ENCODE results near the gene HIC1.

Gene HIC1

DNA sequence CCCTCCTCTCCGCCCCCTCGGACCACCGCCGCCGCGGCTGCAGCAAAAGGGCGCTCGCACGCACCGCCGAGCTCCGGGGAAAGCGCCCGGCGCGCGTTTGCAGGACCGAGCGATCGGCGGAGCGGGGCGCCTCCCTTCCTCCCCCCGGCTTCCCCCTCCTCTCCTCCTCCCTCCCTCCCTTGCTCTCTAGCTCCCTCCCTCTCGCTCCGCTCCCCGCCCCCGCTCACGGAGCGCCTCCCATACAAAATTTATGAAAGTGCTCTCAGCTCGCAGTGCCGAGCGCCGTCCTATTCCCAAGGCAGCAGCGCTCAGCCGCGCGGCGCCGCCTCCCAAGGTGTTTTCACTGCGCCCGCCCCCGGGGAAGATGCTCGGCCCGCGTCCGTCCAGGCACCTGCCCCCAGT lies 29.7 kb upstream of the HIC1 start, which contains the start of gene RTN4RL1:
TSS of gene RTN4RL1 (minus strand) at position 115 of the 402 bp plus-strand sequence. CDS start 469 bp downstream, outside the sequence.
- peak; percentile 79 for DNase-seq

DNA sequence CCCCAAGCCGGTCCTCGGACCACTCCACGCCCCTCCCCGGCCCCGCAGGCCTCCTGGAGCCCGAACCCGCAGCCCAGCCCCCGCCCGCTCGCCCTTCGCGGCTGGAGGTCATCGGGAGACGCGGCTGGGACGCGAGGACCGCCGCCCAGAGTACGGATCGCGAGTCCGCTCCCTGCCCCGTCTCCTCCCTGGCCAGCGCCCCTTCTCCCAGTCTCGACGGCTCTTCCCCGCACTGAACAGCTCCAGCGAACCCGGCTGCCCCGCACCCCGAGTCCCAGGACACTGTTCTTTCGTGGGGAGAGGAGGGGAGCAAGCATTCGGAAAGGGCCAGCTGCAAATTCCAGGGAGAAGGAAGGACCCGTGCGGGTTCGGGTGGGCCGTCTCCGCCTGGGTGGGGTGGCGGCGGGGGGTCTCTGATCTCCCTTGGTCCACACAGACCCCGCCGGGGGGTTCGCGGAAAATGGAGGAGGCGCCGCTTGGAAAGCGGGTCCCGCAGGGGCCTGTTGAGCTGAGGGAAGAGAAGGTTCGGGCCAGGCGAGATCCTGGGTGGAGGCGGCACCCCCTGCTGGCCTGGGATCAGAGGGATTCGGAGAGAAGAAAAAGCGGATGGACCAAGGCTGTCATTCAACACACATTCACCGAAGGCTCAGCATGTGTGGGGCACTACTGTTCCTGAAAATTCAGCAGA lies 29.1 kb upstream of the HIC1 start:
- DNase-seq: peak; percentile 64

- DNase-seq: no peak
Measured at GRCh38 chr17:2027528-2028233, 27.2 kb upstream of the HIC1 start.

DNA sequence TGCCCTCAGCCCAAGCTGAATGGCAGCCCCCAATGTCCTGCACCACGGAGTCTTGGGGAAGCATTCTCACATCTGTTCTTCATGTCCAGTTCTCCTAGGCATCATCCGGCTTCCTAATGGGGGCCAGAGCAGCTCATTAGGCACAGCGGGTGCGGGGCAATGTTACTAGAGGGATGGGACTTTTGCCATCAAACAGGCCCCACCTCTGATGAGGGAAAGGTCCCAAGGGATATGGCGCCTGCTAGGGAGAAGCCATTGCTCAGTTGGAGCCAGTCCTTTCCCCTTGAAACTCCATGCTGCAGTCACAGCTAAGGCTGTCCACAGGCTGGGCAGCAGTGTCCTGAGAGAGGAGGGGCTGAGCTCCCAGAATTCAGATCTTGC lies 26.7 kb upstream of the HIC1 start:
- no peak for DNase-seq

DNA sequence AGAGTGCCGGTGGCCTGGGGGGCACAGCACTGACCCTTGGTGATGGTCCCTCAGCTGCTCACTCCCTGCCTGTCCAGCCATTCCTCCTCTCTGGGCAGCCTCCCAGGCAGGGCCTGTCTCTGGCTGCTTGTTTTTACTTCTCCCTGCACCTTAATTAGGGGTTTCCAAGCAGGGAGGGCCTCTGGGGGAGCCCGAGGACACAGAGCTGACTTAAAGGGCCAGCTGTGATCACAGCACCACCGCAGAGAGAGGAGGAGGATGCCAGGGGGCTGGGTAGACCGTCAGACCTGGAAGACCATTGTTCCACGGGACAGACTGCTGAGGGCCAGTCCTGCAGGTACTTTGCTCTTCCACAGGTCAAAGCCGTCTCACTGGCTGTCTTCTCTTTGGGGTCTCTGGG lies 26.2 kb upstream of the HIC1 start:
- no peak for DNase-seq

DNA sequence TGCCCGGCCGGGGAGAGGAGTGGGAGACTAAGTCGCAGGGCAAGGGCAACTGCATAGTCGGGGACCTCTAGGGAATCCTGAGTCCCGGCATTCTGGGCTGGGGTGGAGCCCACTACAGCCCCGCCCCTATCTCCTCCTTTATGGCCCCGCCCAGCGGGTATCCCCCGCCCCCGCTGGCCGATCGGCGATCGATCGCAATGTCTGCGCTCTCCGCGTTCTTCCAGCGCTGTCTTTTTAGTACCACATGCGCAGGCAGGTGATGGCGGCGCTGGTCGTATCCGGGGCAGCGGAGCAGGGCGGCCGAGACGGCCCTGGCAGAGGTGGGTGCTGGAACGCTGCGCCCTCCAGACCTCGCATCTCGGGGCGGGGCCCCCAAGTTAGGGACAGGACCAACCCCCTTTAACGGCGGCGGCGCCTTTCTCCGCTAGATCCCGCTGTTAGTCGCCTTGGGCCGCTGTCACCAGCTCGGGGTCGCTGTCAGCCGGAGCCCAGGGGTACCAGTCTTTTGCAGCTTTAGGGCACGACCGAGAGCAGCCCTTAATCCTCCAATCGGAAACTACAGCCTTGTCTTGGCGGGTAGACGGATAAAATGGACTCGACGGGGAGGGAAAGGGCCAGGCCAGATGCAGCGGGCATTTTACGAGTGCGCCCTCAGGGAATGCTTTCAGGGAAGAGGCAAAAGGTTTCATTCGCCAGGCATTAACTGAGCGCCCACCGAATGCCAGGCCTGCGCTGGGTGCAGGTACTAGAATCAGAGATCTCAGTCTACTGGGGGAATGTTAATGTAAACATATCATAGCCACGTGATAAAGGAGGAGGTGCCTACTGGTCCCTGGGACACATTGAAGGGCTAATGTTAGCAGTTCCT lies 24.8 kb upstream of the HIC1 start, which contains the start of gene DPH1:
TSS of gene DPH1 (plus strand) at position 243 of the 868 bp plus-strand sequence. CDS start at position 260, 17 bp downstream.
- peak; percentile 93 for DNase-seq

DNA sequence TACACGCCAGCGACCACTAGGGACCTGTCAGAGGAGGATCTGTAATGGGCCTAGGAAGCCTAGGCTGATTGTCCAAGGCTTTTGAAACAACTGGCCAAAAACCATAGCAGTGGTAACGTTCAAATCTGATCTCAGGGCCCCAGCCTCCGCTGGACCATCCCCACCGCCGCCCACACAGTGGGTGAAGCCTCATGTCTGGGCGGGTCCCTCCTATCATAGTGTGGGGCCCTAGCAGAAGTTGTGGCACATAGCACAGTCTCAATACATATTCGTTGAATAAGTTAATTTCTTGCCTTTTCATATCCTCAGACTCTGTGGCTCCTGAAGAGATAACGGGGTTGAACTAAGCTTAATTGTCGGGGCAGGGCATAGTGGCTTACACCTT lies 24.1 kb upstream of the HIC1 start:
- DNase-seq: no peak

DNA sequence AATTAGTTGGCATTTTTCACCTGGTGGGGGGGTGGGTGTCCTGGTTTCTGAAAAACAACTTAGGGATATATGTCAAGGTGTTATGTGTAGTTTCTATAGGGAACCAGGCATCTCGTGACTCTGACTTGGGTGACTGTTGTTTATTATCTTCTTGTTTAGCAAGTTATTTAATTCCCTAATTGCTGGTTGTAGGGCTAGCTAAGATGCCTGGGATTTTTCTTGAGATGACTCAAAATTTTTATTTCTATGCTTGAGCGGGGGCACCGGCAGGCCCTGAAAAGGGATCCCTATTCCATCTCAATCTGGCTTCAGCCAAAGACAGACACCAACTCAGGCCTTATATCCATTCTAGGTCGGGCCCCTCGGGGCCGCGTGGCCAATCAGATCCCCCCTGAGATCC lies 21.8 kb upstream of the HIC1 start:
- DNase-seq: no peak

DNA sequence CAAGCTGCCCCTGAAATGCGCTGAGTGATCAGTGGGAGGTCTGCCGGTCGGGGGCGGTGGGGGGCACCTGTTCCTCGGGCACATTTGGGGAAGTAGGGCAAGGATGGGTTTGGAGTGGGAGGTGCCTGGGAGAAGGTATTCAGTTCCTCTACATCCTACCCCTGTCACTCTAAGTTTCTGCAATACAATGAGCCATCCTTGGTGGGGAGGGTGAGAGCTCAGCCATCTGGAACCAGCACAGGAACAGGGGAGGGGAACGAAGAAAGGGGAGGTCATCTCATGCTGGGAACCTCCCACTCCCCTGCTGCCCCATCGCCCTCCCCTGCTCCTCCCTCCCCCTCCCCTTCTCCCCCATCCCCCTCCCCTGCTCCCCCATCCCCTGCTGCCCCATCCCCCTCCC lies 20.7 kb upstream of the HIC1 start:
- no peak for DNase-seq

DNA sequence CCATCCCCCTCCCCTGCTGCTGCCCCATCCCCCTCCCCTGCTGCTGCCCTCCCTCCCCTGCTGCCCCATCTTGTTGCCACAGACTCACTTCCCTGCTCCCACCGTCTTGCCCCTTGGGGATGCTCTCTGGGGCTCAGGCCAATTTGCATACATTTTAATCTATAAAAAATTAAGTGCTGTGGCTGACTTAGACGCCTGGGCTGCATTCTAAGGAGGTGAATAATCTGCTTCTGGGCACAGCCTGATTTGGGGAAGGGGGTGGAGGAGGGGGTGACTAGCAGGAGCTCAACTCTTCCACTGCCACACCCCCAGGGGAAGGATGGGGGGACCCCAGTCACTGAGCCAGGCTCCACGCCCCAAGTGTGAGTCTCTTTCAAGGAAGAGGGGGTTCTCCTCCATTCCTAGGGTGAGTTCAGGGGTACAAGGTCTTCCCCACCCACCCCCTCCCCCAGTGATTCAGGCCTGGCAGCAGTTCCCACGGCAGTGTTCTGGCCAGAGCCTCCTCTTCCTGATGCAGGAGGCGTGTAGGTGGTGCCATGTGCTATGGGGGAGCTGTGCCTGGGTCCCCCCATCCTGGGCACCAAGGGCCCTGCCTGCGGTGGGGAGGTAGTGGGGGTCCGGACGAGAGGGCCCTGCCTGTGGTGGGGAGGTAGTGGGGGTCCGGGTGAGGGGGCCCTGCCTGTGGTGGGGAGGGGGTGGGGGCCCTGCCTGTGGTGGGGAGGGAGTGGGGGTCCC lies 19.9 kb upstream of the HIC1 start:
- DNase-seq: no peak

- no peak for DNase-seq
Measured at GRCh38 chr17:2035541-2036488, 19.1 kb upstream of the HIC1 start.

- DNase-seq: no peak
Measured at GRCh38 chr17:2037155-2037554, 17.7 kb upstream of the HIC1 start.

DNA sequence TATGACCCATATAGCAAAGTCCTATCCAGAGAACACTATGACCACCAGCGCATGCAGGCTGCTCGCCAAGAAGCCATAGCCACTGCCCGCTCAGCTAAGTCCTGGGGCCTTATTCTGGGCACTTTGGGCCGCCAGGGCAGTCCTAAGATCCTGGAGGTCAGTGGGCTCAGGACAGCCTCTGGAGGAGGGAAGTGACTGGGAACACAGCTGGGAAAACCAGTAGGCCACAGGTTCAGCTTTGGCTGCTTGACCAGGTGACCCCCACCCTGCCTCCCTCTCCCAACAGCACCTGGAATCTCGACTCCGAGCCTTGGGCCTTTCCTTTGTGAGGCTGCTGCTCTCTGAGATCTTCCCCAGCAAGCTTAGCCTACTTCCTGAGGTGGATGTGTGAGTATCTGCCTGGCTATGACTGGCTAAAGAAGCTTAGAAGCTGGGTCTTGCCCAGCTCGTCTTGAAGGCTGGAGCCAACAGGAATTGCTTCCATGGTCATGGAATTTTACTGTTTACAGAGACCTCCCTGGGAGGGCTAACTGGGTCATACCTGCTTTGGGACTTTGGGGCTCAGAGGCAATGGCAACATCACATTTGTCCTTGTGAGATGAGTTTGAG lies 14.6 kb upstream of the HIC1 start:
- DNase-seq: no peak

DNA sequence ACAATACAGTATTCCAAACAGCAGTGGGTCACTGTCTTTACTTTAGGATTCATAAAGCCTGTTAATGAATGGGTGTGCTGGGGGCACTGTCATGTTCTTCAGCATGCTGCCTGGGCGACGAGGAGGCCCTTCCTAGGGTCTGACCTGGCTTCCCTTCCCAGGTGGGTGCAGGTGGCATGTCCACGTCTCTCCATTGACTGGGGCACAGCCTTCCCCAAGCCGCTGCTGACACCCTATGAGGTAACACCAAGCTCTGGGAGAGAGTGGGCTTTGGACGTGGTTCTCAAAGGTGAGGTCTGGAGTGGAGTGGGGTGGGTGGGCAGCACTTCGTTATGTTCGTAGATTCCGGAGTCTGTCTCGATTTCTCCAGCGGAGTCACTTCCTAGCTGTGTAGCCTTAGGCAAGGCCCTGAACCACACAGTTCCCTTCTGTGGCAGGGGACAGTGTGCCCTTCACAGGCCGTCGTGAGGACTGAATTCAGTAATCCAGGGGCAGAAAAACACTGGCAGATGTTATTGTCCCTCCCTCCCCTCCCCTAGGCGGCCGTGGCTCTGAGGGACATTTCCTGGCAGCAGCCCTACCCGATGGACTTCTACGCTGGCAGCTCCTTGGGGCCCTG lies 13.9 kb upstream of the HIC1 start:
- no peak for DNase-seq

- peak; percentile 98 for DNase-seq
Measured at GRCh38 chr17:2041561-2042389, 13.1 kb upstream of the HIC1 start, which contains the start of gene OVCA2. TSS of gene OVCA2 (plus strand) at chr17:2042022. CDS start at chr17:2042048, 26 bp downstream.

GRCh38 chr17:2042390-2042847 lies 12.5 kb upstream of the HIC1 start:
- no peak for DNase-seq

- DNase-seq: no peak
Measured at GRCh38 chr17:2042933-2043332, 12.0 kb upstream of the HIC1 start.

DNA sequence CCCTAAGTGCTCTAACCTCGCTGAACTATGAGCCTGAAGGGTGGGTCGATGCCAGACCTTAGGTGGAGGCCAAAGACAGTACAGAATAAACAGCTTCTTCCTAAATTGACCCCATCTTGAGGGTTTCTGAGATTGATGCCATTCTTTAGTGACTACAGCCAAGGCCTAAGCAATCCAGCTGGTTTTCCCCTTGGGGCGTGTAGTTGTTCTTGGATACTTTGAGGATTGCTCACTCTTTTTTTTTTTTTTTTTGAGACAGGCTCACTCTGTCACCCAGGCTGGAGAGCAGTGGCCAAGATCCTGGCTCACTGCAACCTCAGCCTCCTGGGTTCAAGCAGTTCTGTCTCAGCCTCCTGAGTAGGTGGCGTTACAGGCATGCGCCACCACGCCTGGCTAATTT lies 11.1 kb upstream of the HIC1 start:
- no peak for DNase-seq

DNA sequence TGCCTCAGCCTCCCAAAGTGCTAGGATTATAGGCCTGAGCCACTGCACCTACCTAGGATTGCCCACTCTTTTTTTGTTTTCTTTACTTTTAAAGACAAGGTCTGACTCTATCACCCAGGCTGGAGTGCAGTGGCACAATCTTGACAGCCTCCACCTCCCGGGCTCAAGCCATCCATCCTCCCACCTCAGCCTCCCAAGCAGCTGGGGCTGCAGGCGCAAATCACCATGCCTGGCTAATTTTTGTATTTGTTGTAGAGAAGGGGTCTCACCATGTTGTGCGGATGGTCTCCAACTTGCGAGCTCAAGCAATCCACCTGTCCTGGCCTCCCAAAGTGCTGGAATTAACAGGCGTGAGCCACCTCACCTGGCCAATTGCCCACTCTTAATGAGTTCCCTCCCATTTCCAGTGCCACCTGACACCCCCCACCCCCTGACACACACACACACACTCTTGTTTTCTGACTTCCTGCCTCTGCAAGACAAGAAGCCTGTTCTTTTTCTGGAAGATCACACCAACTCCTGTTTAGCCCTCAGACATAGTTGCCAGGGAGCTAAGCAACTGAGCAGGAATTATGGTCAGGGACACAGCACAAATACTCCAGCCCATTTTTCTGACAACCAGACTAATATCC lies 10.5 kb upstream of the HIC1 start:
- no peak for DNase-seq

All from activated CD8-positive, alpha-beta memory T cell treated with anti-CD3 and anti-CD28 coated beads for 24 hours (primary cell).